ENCODE data around the gene ACTG2. TPM values are rescaled to one million over a fixed set of nuclear protein-coding genes. Genes with fewer than 3 reads are reported as not detected.
A peak's percentile ranks its signal among the peaks of the same experiment; 100 is the strongest.

ACTG2 gene
- total RNA-seq, 1 experiment from 2014 or later: 0.23 TPM

DNA sequence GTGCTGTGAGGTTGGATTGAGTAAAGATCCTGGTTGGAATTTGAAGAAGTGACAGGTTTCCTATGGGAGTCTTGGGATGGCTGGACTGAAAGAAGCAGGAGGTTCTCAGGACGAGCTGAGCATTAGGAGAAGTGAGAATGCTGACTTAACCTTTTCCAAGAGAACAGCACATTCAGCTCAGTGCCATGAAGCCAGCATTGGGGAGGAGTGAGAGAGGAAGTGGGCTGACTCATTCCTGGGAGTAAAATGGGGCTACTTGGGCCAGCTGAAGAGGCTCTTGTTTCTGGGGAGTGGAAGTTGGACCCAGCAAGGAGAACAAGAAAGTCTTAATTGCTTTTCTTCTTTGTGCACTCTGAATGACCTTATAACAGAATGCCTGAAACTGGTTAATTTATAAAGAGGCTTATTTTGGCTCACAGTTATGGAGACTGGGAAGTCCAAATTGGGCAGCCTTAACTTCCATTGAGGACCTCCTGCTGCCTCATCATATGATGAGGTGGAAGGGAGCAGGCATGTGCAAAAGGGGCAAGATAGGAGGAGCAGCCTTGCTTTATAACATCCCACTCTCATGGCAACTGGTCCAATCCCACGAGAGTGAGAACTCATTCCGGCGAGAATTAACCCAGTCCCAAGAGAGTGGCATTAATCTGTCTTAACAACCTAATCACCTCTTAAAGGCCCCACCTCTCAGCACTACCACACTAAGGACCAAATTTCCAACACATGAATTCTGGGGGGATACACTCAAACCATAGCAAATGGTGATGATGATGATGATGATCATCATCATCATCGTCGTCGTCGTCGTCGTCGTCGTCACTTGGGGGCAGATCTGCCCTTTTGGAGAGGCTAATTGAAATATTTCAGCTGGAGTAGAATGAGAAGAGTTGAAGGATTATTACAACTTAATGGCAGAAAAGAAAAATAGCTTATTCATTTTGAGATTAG, 60.0 kb downstream of the ACTG2 start:
- H3K4me3 ChIP-seq (ENCODE audit: low read depth in 2 of 2, low read length in 2 of 2): no peak overlapping the region
- ATAC-seq (0 out of 2 replicates have a peak, but pooled peaks have one; percentile 45), DNase-seq (ENCODE audit: low read depth, low spot score) (no peak)
- TF ChIP-seq SIN3A (IDR thresholded peaks at IDR 0.05; ENCODE audit: borderline replicate concordance, insufficient read depth, low read depth, low read length) (no peak), TCF7L2 (IDR thresholded peaks at IDR 0.05; ENCODE audit: low read depth, low read length) (no peak), POLR2AphosphoS5 (IDR thresholded peaks at IDR 0.05; ENCODE audit: low read depth, low read length) (no peak)
- TF ChIP-seq, protein P1, sequence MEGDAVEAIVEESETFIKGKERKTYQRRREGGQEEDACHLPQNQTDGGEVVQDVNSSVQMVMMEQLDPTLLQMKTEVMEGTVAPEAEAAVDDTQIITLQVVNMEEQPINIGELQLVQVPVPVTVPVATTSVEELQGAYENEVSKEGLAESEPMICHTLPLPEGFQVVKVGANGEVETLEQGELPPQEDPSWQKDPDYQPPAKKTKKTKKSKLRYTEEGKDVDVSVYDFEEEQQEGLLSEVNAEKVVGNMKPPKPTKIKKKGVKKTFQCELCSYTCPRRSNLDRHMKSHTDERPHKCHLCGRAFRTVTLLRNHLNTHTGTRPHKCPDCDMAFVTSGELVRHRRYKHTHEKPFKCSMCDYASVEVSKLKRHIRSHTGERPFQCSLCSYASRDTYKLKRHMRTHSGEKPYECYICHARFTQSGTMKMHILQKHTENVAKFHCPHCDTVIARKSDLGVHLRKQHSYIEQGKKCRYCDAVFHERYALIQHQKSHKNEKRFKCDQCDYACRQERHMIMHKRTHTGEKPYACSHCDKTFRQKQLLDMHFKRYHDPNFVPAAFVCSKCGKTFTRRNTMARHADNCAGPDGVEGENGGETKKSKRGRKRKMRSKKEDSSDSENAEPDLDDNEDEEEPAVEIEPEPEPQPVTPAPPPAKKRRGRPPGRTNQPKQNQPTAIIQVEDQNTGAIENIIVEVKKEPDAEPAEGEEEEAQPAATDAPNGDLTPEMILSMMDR (IDR thresholded peaks at IDR 0.05): no peak
- TF ChIP-seq, protein P2, sequence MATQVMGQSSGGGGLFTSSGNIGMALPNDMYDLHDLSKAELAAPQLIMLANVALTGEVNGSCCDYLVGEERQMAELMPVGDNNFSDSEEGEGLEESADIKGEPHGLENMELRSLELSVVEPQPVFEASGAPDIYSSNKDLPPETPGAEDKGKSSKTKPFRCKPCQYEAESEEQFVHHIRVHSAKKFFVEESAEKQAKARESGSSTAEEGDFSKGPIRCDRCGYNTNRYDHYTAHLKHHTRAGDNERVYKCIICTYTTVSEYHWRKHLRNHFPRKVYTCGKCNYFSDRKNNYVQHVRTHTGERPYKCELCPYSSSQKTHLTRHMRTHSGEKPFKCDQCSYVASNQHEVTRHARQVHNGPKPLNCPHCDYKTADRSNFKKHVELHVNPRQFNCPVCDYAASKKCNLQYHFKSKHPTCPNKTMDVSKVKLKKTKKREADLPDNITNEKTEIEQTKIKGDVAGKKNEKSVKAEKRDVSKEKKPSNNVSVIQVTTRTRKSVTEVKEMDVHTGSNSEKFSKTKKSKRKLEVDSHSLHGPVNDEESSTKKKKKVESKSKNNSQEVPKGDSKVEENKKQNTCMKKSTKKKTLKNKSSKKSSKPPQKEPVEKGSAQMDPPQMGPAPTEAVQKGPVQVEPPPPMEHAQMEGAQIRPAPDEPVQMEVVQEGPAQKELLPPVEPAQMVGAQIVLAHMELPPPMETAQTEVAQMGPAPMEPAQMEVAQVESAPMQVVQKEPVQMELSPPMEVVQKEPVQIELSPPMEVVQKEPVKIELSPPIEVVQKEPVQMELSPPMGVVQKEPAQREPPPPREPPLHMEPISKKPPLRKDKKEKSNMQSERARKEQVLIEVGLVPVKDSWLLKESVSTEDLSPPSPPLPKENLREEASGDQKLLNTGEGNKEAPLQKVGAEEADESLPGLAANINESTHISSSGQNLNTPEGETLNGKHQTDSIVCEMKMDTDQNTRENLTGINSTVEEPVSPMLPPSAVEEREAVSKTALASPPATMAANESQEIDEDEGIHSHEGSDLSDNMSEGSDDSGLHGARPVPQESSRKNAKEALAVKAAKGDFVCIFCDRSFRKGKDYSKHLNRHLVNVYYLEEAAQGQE (IDR thresholded peaks at IDR 0.05; ENCODE audit: insufficient read depth in 1 of 2, low read depth in 2 of 2, low read length in 1 of 2): no peak
- H3K27ac ChIP-seq (ENCODE audit: low read length): no peak overlapping the region
- in situ Hi-C loops (cut with HindIII; ENCODE audit: low pct_unique_long_range_greater_than_20kb, low sequenced_read_pairs): no loop called here
- BruUV-seq (replicated peaks): no TSS peak
- intact Hi-C loops (cut with micrococcal nuclease; ENCODE audit: unreplicated experiment): no loop called here
- H3K4me1 ChIP-seq (ENCODE audit: control insufficient read depth, insufficient read depth, low read length): no peaks in the 10 kb centered on the region
- POLR2A ChIA-PET: no interaction called here
- H3K9me3 ChIP-seq (ENCODE audit: control insufficient read depth, insufficient read depth, low read depth, low read length): no peaks in the 10 kb centered on the region
- CTCF ChIA-PET: no interaction called here
- peaks cover 18% of the 10 kb centered on the region for H3K36me3 ChIP-seq (ENCODE audit: control insufficient read depth, insufficient read depth, low read length)
- no peaks in the 10 kb centered on the region for H3K27me3 ChIP-seq (ENCODE audit: control insufficient read depth, insufficient read depth, low read length)

DNA sequence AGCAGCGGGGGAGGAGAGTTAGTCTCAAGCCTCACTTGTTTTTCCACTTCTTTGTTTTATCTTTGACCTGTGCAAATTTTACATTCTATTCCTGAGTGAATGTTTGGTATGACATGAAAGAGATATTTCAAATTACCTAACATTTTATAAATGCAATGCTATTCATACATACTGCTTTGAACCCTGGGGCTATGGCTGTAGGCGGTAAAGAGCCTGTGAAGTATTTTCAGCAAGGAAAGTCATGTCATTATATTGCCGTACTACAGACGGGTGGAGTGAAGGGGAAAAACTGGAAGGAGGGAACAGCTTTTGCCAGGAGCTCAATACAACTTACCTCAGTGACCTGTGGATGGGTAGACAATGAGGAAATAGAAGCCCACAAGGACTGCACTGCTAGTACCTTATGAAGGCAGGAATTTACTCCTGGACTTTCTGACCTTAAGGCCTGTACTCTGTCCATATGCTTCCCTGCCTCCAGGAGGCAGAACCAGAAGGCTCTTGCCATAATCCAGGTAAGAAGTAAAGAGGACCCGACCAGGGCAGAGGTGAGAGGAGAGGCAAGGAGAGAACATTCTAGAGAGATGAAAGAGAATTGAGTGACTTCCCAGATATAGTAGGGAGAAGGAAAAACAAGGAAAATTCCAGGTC, 63.5 kb downstream of the ACTG2 start:
- BruUV-seq (replicated peaks): no TSS peak
- H3K27me3 ChIP-seq (ENCODE audit: control insufficient read depth, insufficient read depth, low read length): no peaks in the 10 kb centered on the region
- in situ Hi-C loops (cut with HindIII; ENCODE audit: low pct_unique_long_range_greater_than_20kb, low sequenced_read_pairs) (no loop called here), intact Hi-C loops (cut with micrococcal nuclease; ENCODE audit: unreplicated experiment) (no loop called here)
- no peak overlapping the region for H3K27ac ChIP-seq (ENCODE audit: low read length)
- H3K4me1 ChIP-seq (ENCODE audit: control insufficient read depth, insufficient read depth, low read length): no peaks in the 10 kb centered on the region
- no peaks in the 10 kb centered on the region for H3K9me3 ChIP-seq (ENCODE audit: control insufficient read depth, insufficient read depth, low read depth, low read length)
- H3K36me3 ChIP-seq (ENCODE audit: control insufficient read depth, insufficient read depth, low read length): peaks cover 21% of the 10 kb centered on the region
- ChIA-PET CTCF (no interaction called here), POLR2A (no interaction called here)
- TF ChIP-seq, protein P1 (IDR thresholded peaks at IDR 0.05): 0 out of 2 replicates have a peak, but pooled peaks have one; percentile 7
- no peak for TF ChIP-seq SIN3A (IDR thresholded peaks at IDR 0.05; ENCODE audit: borderline replicate concordance, insufficient read depth, low read depth, low read length)
- DNase-seq (ENCODE audit: low read depth, low spot score) (no peak), ATAC-seq (no peak)
- H3K4me3 ChIP-seq (ENCODE audit: low read depth in 2 of 2, low read length in 2 of 2): no peak overlapping the region

Measured in Panc1 (cell line).